GM19452 (cell line): ENCODE data around the gene RNF157.

Source experiments
- ATAC-seq: cut with Tn5 transposase; IDR thresholded peaks from one replicate; pipeline ENCODE4 v1.9.1; 2021; ENCODE audit not compliant: unreplicated experiment

The RNF157 gene

DNA sequence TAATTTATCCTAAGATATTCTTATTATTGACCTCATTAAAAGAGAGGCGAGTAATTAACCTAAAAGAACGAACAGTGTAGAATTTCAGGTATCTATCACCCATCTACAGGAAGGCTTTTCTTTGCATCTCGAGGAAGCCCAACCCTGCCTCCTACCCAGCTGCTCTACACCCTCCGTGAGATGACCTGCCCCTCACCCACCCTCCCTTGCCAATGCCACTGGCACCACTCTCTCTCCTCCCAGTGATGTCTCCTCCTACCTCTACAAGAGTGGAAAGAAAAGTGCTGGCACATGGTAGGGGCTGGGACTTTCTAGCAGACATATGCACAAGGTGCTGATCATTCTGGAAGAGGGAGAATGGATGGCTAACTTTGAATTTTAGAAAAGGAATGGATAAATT is 76.4 kb downstream of the RNF157 start:
- no peak for ATAC-seq

DNA sequence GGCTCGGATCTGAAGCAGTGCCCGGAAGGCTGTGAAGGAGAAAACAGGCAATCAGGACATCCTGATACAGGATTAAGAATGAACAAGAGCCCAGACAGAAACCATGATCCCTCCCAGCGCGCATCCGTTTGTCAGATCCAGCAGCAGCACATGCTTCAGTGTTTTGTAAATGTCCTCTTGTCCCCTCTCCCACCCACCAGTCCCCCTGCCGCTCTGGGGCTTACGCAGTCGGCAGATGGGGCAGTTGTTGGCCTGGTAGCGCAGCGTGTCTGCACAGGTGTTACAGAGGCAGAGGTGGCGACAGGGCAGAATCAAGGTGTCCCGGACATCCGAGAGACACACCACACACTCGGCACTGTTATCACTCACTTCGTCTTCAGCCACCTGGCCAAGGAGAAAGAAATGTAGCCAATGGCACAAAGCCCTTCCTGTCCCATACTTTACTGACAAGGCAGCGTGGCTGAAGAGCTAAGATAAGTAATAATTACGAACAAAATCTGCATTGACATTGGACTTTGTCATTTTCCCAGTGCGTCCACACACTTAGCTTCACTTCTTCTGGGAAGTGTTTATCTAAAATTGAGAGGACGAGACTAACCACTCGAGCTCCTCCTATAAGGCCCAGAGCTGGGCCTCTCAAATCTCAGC is 78.5 kb downstream of the RNF157 start:
- ATAC-seq = no peak

DNA sequence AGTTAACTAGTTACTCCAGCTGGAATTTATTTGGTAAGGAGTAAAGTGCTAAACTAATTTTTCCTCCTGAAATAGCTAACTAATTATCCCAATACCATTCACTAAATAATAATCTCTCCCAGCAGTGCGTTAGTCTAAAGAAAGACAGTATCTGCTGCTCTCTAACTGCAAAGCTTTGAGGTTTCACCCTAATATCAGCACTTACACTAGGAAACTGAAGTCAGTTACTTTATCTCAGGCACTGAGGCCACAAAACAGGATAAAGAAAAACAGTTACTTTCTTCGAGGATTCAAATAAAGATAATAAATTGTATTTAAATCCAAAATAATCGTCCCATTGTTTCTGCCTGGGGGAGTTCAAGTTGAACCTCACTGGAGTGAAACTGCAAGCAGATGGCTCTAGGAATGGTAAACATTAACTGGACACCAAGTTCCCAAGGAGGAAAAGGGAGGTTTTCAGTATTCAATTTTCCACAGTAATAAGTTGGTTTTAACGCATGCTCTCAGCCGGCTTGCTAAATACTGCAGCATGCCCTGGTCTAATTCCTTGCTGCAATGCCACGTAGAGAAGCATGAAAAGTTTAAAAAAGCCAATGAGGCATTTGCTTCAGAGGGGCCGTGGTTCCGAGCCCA is 79.3 kb downstream of the RNF157 start:
- no peak for ATAC-seq

DNA sequence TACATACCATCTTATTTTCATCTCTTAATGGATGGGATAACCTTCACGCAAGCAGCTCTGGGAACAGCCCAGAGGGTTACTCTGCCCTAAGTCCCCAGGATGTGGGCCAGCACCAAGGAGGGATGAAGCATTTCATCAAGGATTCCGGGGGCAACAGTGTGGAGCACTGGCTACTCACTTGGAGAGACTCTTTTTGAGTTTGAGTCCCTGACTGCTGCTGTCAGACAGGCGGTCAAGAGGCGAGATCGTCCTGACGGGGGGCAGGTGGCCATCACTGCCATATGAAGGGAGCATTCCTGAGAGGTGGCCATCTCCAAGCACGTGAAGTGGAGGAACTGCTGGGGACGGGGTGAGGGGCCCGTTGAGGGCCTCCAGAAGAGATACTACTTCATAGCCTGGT is 81.1 kb downstream of the RNF157 start:
- ATAC-seq = no peak

DNA sequence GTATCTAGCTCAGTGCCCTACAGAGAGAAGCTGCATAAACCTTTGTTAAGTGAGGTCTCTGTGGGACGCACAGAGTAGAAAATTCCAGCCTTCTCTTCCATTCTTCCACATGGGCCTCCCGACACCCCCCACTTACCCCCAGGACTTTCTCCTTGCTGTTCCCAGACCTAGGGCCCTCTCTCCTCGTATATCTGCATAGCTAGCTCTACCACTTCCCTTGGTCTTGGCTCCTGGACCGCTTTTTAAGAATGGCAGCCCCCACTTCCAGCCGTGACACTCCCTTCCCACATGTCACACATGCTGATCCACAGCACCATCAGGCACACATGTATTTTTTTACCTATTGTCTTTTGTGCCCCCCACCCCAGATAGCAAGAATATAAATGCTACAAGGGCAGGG is 82.5 kb downstream of the RNF157 start:
- ATAC-seq = no peak

DNA sequence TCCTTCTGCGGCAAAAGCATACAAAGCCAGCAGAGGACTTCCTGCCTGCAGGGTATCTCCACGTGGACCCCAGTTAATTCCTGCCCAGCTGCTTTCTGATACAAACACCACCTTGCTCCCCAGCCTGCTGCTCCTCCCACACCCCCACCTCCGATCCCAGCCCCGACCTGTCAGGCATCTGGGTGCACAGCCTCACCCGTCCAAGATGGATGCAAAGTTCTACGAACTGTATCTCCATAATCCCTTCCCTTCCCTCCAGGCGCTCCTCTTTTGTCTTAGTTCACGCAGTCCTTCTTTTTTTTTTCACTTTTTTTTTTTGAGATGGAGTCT is 83.7 kb downstream of the RNF157 start:
- ATAC-seq = no peak

DNA sequence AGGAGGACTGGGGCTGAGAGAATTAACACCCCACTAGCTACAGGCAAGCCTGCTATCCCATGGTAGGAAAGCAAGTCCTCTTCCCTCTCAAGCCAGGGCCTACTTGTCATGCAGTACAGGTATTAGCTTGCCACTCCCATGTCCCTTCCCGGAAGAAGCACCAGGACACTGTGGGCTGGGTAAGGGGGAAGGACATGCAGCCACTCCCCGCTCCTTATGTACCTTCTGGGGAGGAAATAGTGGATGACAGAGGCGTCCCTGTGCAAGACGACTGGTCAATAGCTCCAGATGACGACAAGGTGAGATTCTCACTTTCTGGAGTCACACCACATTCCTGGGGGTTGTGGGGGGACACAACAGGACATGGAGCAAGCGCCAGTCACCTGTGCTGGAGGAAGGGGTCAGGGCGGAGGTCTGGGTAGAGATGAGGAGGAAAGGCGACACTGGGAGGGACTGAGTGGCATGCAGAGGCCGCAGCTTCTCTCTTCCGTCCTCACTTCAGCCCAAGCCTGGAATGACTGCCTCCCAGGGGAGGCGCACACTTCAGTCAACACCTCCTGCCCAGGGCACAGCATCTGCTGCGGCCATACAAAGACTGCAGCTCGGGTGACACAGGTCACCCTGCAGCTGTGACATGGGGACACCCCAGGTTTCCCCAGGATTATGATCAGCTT is 84.2 kb downstream of the RNF157 start:
- ATAC-seq = no peak

DNA sequence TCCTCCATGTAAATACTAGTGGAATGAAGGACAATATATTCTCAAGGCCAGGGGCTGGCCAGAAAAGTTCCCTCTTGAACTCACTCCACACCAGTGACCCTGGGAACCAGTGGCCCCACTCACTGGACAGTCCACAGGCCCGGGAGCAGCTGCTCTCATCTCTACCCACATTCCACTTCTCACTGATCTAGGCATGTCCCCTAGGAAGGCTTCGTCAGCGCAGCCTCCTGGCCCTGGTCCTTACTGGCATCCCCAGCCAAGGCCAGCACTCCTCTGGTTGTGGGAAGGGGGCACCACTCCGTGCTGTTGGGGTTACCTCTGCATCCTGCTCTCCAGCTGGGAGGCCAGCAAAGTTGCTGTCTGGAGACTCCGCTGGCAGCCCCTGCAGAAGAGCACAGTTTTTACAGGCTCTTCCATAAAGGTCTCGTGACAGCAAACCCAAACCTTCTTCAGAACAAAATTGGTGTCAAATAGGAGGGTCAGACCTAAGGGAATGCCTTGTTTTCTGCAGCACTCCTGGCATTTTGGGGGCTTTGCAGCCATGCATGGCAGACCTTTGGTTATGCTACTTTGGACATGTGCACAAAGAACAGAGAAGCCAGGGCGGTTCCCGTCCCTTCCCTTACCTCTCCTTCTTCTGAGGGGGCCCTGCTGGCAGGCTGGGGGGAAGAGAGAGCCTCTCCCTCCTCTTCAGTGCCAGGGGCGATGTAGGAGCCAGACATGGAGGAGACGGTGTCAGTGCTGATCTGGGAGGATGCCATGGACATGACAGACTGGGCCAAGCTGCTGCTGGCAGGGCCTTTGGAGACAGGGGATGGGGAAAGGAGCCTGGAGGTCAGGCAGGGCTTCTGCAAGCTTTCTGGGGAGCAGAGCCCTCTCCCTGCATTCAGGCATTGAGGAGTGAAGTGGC is 85.1 kb downstream of the RNF157 start:
- ATAC-seq = no peak

DNA sequence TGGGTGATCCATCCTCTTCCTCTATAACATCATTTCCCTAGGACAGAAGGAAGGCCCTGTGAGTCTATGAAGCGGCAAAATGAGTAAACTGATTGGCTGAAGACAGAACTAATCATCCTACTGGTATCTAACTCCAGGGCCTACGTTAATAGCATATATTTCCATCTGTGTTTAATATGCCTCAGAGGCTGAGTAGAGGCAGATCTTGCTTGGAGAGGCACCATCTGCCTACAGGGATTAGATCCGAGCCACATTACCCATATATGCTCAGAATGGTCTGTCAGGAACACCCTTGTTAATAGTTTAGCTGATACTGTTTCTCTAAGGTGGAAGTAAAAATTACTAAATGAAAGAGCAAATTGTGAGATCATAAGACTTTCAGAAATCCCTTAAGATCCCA is 86.0 kb downstream of the RNF157 start:
- no peak for ATAC-seq

DNA sequence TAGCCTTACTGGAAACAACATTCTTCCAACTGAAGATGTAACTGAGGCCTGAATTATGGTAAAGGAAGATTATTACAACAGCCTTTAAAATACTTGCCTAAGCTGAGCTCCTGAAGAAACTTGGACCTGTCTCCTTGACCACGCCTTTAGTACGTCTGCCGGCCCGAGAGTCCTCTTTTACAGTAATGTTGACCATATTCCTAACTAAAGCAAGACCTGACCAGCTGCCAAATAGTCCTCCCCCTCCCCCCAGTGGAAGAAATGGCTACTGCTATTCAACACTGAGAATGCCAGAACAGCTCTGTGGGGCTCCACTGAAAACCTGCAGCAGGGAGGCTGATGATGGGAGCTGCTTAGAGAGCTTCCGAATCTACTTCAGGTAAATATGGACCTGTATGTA is 86.7 kb downstream of the RNF157 start:
- no peak for ATAC-seq

DNA sequence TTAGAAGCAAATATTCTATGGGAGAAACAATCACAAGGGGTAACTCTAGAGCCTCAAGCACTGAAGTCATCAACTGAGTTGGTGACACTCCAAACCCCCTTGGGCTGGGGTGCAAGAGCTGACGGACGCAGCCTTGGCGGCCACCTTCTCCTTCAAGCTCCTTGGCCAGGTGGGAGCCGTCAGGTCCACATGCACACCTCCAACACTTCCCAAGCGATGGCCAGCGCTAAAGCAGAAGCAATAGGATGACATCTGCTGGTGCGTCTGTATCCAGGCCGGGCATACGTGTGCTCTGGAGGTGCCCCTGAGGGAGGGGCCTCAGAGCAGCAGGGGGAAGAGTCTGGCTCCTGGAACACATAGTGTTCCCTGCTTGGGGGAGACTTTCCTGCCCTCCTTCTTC is 87.1 kb downstream of the RNF157 start:
- ATAC-seq = no peak

DNA sequence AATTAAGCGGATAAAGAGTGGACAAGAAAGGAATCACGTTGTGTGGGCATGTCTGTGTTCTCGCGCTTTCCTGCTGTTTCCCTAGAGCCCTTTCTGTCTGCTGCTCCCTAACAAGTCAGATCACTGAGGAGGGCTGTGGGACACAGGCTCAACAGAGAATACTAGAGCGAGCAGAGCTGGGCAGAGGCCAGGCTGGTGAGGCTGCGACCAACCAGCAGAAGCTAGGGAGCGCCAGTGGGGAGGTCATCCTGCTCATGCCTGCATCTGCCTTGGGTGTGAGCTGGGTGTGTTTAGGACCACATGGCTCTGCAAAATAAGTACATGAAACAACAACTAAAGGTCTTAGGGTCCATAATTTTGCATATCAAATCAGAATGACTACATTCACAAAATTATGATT is 87.7 kb downstream of the RNF157 start:
- no peak for ATAC-seq

DNA sequence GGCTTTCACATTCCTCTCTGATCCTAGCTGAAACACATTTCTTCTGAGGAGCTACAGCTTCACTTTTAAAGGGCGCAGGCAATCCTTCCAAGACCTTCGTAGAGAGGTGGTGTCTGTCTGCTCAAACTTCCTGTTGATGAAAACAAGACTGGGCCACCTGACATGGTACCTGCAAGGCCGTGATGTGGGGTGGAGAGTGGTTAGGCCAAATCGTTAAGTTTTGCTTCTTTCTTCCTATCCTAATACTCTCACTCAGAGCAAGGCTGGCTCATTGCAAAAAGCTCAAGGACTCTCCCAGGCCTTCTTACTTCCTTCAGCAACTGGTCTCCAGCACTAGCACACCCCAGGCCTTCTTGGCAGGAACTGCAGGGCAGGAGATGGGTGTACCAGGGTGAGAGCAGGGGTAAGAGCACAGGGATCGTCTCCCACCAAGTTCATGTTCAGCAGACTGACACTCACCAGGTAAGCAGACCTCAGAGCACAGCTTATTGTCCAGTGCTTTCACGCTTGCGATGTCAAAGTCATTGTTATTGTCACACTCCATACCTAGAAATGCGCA is 88.3 kb downstream of the RNF157 start:
- no peak for ATAC-seq

DNA sequence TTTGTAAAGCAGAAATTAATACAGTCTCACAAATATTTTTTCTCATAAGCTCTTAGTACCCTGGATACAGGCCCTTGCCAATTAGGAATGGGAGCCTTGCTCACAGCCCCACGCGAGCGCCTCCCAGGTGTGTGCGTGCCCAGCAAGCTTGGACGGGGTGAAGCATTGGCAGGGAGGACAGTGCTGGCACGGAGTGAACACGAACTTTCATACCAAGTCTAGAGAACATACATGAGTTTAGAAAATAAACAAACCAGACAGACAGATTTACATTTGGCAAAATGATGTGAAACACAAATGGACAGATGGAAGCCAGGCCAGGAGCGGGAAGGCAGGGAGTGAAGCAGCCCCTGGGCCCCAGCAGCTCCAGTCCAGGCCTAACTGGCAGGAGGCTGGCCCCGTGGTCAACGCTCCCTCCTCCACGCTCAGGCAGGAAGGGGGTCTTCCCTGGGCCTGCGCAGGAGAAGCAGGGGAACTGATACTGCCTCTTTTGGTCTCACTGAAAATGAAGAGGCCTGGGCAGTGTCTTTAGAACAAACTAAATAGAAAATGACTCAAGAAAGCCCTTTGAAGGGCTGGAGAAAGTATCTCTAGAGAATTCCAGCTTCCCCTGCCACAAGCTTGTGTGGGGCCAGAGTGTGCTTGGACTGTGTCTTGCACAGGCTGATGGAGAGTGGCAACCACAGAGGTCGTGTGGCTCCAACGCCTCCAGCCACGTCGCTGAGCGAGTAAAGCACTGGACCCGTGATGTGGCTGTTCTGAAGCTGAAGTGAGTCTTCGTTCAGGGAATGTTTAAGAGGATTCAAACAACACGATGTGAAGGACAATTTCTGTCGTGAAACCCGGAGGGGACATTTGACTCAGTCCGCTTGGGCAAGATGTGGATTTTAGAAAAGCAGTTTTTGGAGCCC is 89.3 kb downstream of the RNF157 start:
- ATAC-seq = no peak

DNA sequence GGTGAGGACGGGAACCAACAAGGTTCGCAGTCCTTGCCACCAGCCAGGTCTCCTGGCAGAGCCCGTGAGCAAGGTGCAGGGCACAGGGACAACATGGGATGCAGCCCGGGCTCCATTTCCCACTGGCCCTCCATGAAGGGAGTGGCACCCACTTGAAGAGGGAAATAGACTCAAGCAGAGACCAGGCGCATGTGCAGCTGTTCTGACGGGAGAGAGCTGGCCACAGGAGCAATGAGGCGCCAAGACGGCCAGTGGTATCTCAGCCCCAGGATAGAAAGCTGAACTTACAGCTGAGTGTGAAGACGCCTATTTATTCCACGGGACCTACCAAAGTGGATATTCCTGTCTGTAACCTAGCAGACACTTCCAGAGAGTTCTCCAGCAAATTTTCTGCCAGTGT is 91.1 kb downstream of the RNF157 start:
- ATAC-seq = no peak

DNA sequence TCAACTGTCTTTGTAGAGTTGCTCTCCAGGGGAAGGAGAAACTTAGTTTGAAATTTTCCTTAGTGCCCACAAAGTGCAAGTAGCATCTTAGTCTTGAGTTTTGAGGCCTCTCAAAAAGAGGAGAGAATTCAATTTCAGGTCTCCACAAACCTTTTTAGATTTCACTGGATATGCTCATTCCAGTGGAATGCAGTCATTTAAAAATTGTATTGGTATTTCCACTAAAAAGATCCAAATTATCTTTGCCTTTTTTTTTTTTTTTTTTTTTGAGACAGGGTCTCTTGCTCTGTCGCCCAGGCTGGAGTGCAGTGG is 92.3 kb downstream of the RNF157 start:
- no peak for ATAC-seq

DNA sequence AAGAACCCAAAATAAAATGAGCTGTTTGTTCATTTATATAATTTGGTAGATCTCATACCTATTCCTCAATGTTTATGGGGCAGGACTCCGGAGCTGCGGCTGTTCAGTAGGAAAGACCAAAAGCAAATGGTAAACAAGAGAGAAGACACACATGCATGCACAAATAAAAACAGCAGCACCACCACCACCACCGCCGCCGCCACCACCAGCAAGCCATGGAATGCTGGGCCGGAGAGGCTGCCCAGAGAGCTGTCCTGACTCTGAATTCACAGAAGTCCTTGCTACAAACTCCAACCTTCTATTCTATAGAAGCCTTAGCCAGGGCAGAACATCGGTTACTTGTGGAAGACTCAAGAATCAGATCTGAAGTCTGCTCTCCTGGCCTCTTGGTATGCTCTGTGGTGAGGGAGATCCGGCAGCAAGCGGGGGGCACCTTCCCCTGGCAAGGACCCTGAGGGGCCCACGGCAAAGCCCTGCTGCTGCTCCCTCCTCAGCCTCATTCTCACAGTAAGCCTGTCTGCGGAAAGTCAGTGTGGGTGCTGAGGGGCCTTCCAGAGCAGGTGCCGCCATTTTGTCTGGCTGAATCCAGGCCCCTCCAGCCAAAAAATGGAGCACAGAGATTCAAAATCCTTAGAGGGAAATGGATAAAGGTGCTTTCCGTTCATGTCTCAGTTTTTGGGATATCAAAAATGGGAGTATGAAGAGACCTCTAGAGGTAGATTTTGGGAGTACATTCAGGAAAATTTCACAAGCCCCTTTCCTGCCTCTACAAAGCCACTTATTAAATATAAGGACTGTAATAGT is 92.9 kb downstream of the RNF157 start:
- no peak for ATAC-seq

DNA sequence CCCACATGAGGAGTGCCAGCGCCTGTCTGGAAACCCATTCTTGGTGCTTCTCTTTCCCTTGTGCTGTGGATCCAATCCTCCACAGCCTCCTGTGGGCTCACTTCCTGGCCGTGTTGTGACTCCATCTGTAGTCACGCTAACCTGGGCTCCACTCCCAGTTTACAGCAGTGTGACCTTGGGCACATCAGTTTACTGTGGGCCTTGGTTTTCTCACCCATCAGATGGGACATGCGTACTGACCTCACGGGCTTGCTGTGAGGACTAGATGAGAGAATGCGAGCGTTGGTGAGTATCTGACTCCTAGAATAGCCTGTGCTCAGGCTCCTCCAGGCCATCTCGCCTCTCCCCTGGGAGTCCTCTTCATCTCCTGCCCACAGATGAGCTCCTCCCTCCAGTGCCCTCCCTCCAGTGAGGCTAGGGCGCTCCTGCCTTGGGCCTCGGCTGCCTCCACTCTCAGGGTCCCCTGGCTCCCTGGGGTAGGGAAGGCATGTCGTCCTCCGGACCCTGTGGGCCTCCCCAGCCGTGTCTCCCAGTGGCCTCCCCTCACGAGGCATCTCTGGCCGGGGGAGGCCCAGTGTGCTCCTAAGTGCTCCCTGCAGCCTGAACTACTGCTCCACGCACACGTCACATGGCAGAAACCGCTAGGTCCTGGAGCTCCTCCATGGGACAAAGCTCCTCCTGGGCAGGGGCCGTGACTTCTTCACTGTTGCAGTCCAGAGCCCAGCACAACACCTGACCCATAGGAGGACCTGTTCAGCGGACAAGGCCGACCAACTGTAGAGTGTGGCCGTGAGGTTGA is 94.0 kb downstream of the RNF157 start:
- no peak for ATAC-seq
